Measurements from ENCODE around the gene EPHB1. TPM values are rescaled to one million over a fixed set of nuclear protein-coding genes. Genes with fewer than 3 reads are reported as not detected.
A peak's percentile ranks its signal among the peaks of the same experiment; 100 is the strongest.

Gene EPHB1
- total RNA-seq = 0.45 and 0.56 TPM in 2 replicates
- polyA plus RNA-seq = 1.7 and 1.8 TPM in 2 replicates

GRCh38 chr3:134794950-134795745 is at the start of gene EPHB1:
EPHB1 (plus strand) TSS chr3:134795260.
- no peak within 1 kb of the TSS for H3K27ac ChIP-seq

GRCh38 chr3:134748698-134749097 is 46.4 kb upstream of the EPHB1 start:
- Histone ChIP-seq H3K4me1 (ENCODE audit: low read depth) (peaks cover 14% of the 10 kb centered on the region), H3K36me3 (no peaks in the 10 kb centered on the region), H3K27me3 (peaks cover 18% of the 10 kb centered on the region), H3K4me3 (no peak overlapping the region), H3K9me3 (ENCODE audit: low read depth) (no peaks in the 10 kb centered on the region), H3K27ac (no peak overlapping the region)
- TF ChIP-seq CTCF (IDR thresholded peaks at IDR 0.05; ENCODE audit: low read depth, low read length) = no peak
- DNase-seq (ENCODE audit: low read depth in 1 of 2, low spot score in 1 of 2) = no peak

More at GRCh38 chr3:134794950-134795745, at the start of gene EPHB1:
- Histone ChIP-seq H3K9me3 (ENCODE audit: low read depth) (no peaks in the 10 kb centered on the region), H3K4me1 (ENCODE audit: low read depth) (no peaks in the 10 kb centered on the region), H3K27me3 (peaks cover 92% of the 10 kb centered on the region), H3K4me3 (peak within 1 kb of the TSS; percentile 43), H3K36me3 (no peaks in the 10 kb centered on the region)
- TF ChIP-seq CTCF (IDR thresholded peaks at IDR 0.05; ENCODE audit: low read depth, low read length) = peak; percentile 92
- peak; percentile 92 for DNase-seq (ENCODE audit: low read depth in 1 of 2, low spot score in 1 of 2)

- Histone ChIP-seq H3K27ac (no peak overlapping the region), H3K9me3 (ENCODE audit: low read depth) (no peaks in the 10 kb centered on the region), H3K4me3 (no peak overlapping the region), H3K36me3 (no peaks in the 10 kb centered on the region), H3K4me1 (ENCODE audit: low read depth) (peaks cover 15% of the 10 kb centered on the region), H3K27me3 (peaks cover 16% of the 10 kb centered on the region)
- TF ChIP-seq CTCF (IDR thresholded peaks at IDR 0.05; ENCODE audit: low read depth, low read length) = no peak
- DNase-seq (ENCODE audit: low read depth in 1 of 2, low spot score in 1 of 2) = no peak
Measured at GRCh38 chr3:134749174-134749573, 45.9 kb upstream of the EPHB1 start.

GRCh38 chr3:134749802-134750553 is 45.1 kb upstream of the EPHB1 start:
- DNase-seq (ENCODE audit: low read depth in 1 of 2, low spot score in 1 of 2) = no peak
- peaks cover 15% of the 10 kb centered on the region for H3K4me1 ChIP-seq (ENCODE audit: low read depth)
- no peak for TF ChIP-seq CTCF (IDR thresholded peaks at IDR 0.05; ENCODE audit: low read depth, low read length)
- H3K9me3 ChIP-seq (ENCODE audit: low read depth) = no peaks in the 10 kb centered on the region
- H3K36me3 ChIP-seq = no peaks in the 10 kb centered on the region
- no peak overlapping the region for H3K27ac ChIP-seq
- peaks cover 14% of the 10 kb centered on the region for H3K27me3 ChIP-seq
- H3K4me3 ChIP-seq = no peak overlapping the region

- Histone ChIP-seq H3K9me3 (ENCODE audit: low read depth) (no peaks in the 10 kb centered on the region), H3K4me1 (ENCODE audit: low read depth) (peaks cover 15% of the 10 kb centered on the region), H3K27me3 (peaks cover 28% of the 10 kb centered on the region), H3K36me3 (no peaks in the 10 kb centered on the region), H3K27ac (no peak overlapping the region), H3K4me3 (no peak overlapping the region)
- TF ChIP-seq CTCF (IDR thresholded peaks at IDR 0.05; ENCODE audit: low read depth, low read length) = no peak
- DNase-seq (ENCODE audit: low read depth in 1 of 2, low spot score in 1 of 2) = peak in 1 of 2 donors; percentile 18
Measured at GRCh38 chr3:134751831-134752230, 43.2 kb upstream of the EPHB1 start.

Data from cardiac muscle cell (in vitro differentiated cells and primary cell).